Measurements from ENCODE around the gene TUFT1. TPM values are rescaled to one million over a fixed set of nuclear protein-coding genes. Genes with fewer than 3 reads are reported as not detected.

TUFT1 gene
- total and polyA plus RNA-seq, 2 of the 4 experiments (the other 2 are of a cell fraction): 21.2 to 30.3 TPM

- peaks cover 4% of the 10 kb centered on the region; the same call in 1 of the 2 replicates for H3K27me3 ChIP-seq (ENCODE audit: control insufficient read depth, insufficient read depth, low read length)
- H2BK5ac ChIP-seq (ENCODE audit: low read depth, low read length, poor library complexity, severe bottlenecking): no peak overlapping the region
- no peak overlapping the region for H4K5ac ChIP-seq (ENCODE audit: low read depth, low read length)
- H3K27ac ChIP-seq (ENCODE audit: insufficient read depth, low read length): no peak overlapping the region
- H4K8ac ChIP-seq (ENCODE audit: low read depth in 2 of 2, low read length in 2 of 2): no peak overlapping the region
- H4K91ac ChIP-seq (ENCODE audit: insufficient read depth, low read depth, low read length): no peak overlapping the region
- 62% methylated on average over 3 of the region's 10 CpGs; no CpG with 5 or more reads in 1 of the 2 experiments for WGBS, 2 experiments (ENCODE audit: extremely low coverage in 2 of 2, insufficient read length in 1 of 2)
- H3K9me3 ChIP-seq (ENCODE audit: control insufficient read depth, insufficient read depth, low read length): no peaks in the 10 kb centered on the region
- H2BK20ac ChIP-seq (ENCODE audit: low read depth, low read length): no peak overlapping the region
- H3K9me1 ChIP-seq (ENCODE audit: insufficient read depth, low read length): peaks cover 15% of the 10 kb centered on the region
- no peak overlapping the region for H3K9ac ChIP-seq (ENCODE audit: low read depth, low read length)
- dilution Hi-C loops (cut with HindIII; ENCODE audit: low sequenced_read_pairs, unreplicated experiment) (no loop called here), in situ Hi-C loops (cut with MboI; ENCODE audit: low sequenced_read_pairs) (loop anchor here (10.0 kb wide), 1 partner anchor 201 kb away; no protein-coding TSS in a partner anchor), intact Hi-C loops (cut with micrococcal nuclease) (loop anchor here (1.0 kb wide), 1 partner anchor 201 kb away; no protein-coding TSS in a partner anchor)
- CTCF ChIA-PET: interaction anchor here (0.8 kb wide), 1 partner anchor 15 kb away, joined by 3 read pairs; no protein-coding TSS in a partner anchor
- no peak overlapping the region for H3K4me3 ChIP-seq (ENCODE audit: insufficient read depth, low read depth, low read length)
- H3K14ac ChIP-seq (replicated peaks; ENCODE audit: low read depth, low read length): no peak overlapping the region
- H2BK15ac ChIP-seq (ENCODE audit: low read depth, low read length): no peak overlapping the region
- no TSS peak for BruUV-seq (replicated peaks)
- ATAC-seq (ENCODE audit: low read depth): no peak
- POLR2A ChIA-PET (ENCODE audit: unreplicated experiment): no interaction called here
- H3K36me3 ChIP-seq (ENCODE audit: control insufficient read depth, insufficient read depth, low read length): no peaks in the 10 kb centered on the region
- H3K4me2 ChIP-seq (ENCODE audit: low read depth, low read length): no peak overlapping the region
- TF ChIP-seq POLR2A (IDR thresholded peaks at IDR 0.05; ENCODE audit: low read depth, low read length) (no peak), BHLHE40 (IDR thresholded peaks at IDR 0.05; ENCODE audit: low read depth, low read length) (no peak), SMC3 (IDR thresholded peaks at IDR 0.05; ENCODE audit: low read depth, low read length) (no peak), RCOR1 (IDR thresholded peaks at IDR 0.05; ENCODE audit: insufficient replicate concordance, low read length) (no peak), CTCF (conservative IDR thresholded peaks at IDR 0.05; ENCODE audit: low read depth, low read length) (no peak), CHD1 (IDR thresholded peaks at IDR 0.05; ENCODE audit: low read depth, low read length) (no peak), MAZ (IDR thresholded peaks at IDR 0.05; ENCODE audit: borderline replicate concordance, low read depth, low read length) (no peak)
- H3K23ac ChIP-seq (ENCODE audit: low read depth, low read length): no peak overlapping the region
- H3K56ac ChIP-seq (ENCODE audit: extremely low read depth, insufficient read depth, low read length): no peak overlapping the region
- 0 out of 2 replicates have a peak, but pooled peaks cover 3% of the 10 kb centered on the region for H4K20me1 ChIP-seq (ENCODE audit: insufficient read depth, low read length)
- H3K79me1 ChIP-seq (ENCODE audit: low read depth in 1 of 2, low read length in 2 of 2): peaks cover 0 to 4% of the 10 kb centered on the region in 2 experiments; a peak in 1 of 4 replicates
- no peak for DNase-seq
- no peak overlapping the region for H2AK5ac ChIP-seq (ENCODE audit: low read depth, low read length)
- no peak overlapping the region for H2AK9ac ChIP-seq (replicated peaks; ENCODE audit: low read depth, low read length, poor library complexity)
- H3K18ac ChIP-seq (ENCODE audit: low read depth, low read length): no peak overlapping the region
- H2BK120ac ChIP-seq (ENCODE audit: low read depth, low read length): no peak overlapping the region
- H3K4ac ChIP-seq (ENCODE audit: low read depth, low read length): no peak overlapping the region
- H2AFZ ChIP-seq (replicated peaks; ENCODE audit: low read length, poor library complexity): peak overlapping the region; percentile 23
- peaks cover 16% of the 10 kb centered on the region for H3K4me1 ChIP-seq (ENCODE audit: control insufficient read depth, insufficient read depth, low read length)
These were observed 6.2 kb upstream of the TUFT1 start for GRCh38 chr1:151533870-151534269.
